Suprapubic skin (tissue), 3 donors: ENCODE results near the gene IFI27.

Experiments used
- CTCF ChIP-seq, 2 donors: fragments of 200-600 bp in 1 of 2; fragments of 450-650 bp in 1 of 2; sonication (generic) in 1 of 2; IDR thresholded peaks; one replicate each; pipeline ENCODE4 v1.5.1; 2016 to 2019; ENCODE audit warnings: antibody characterized with exemption in 2 of 2, mild to moderate bottlenecking in 1 of 2, moderate library complexity in 1 of 2
- POLR2A ChIP-seq, 2 donors: fragments of 450-650 bp; IDR thresholded peaks; one replicate each; pipeline ENCODE4 v1.6.1; 2017; ENCODE audit warnings: antibody characterized with exemption in 2 of 2, mild to moderate bottlenecking in 2 of 2, moderate library complexity in 2 of 2

GRCh38 chr14:94077823-94078222, 32.7 kb upstream of the IFI27 start:
- TF ChIP-seq POLR2A (IDR thresholded peaks at IDR 0.05) (no peak), CTCF (IDR thresholded peaks at IDR 0.05) (no peak)
